ENCODE measurements around the gene IL3RA. TPM values are rescaled to one million over a fixed set of nuclear protein-coding genes. Genes with fewer than 3 reads are reported as not detected.
"Not testable (repeated sequence)": the region's sequence is repeated elsewhere in the genome, so short reads cannot be mapped to it uniquely, and the experiment has no call there.

The IL3RA gene
- total and polyA plus RNA-seq, 2 donors: 4.9 to 12.7 TPM

DNA sequence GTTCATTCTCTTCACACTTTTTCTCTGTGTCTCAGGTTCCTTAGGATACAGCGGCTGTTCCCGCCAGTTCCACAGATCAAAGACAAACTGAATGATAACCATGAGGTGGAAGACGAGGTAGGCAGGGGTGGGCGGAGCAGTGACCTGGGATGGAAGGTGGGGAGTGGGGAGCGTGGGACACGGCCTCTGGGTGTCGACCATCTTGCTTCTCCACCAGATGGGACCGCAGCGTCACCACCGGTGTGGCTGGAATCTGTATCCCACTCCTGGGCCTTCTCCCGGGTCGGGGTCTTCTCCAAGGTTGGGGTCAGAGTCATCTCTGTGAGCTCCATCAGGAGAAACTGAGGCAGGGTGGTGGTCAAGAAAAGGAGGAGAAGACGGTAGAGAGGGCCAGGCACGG is 31.2 kb upstream of the IL3RA start:
- H3K4me1 ChIP-seq (ENCODE audit: control insufficient read depth in 2 of 2, insufficient read depth in 2 of 2, low read length in 2 of 2): no peaks in the 10 kb centered on the region
- no peaks in the 10 kb centered on the region for H3K27me3 ChIP-seq (ENCODE audit: control insufficient read depth in 2 of 2, insufficient read depth in 1 of 2, low read length in 1 of 2)
- peaks cover 0 to 4% of the 10 kb centered on the region in 2 donors for H3K9me3 ChIP-seq (ENCODE audit: control insufficient read depth in 2 of 2, insufficient read depth in 1 of 2, low read length in 1 of 2)
- H3K36me3 ChIP-seq (ENCODE audit: control insufficient read depth in 2 of 2, insufficient read depth in 2 of 2, low read length in 1 of 2): no peaks in the 10 kb centered on the region
- WGBS: 97% methylated on average over 14 of the region's 14 CpGs
- no peak overlapping the region for H3K4me3 ChIP-seq (ENCODE audit: low read length in 2 of 2)
- no peak overlapping the region for H3K27ac ChIP-seq (ENCODE audit: low read depth in 1 of 2, low read length in 1 of 2)
- DNase-seq (ENCODE audit: low read depth in 6 of 9, low spot score in 9 of 9): no peak

DNA sequence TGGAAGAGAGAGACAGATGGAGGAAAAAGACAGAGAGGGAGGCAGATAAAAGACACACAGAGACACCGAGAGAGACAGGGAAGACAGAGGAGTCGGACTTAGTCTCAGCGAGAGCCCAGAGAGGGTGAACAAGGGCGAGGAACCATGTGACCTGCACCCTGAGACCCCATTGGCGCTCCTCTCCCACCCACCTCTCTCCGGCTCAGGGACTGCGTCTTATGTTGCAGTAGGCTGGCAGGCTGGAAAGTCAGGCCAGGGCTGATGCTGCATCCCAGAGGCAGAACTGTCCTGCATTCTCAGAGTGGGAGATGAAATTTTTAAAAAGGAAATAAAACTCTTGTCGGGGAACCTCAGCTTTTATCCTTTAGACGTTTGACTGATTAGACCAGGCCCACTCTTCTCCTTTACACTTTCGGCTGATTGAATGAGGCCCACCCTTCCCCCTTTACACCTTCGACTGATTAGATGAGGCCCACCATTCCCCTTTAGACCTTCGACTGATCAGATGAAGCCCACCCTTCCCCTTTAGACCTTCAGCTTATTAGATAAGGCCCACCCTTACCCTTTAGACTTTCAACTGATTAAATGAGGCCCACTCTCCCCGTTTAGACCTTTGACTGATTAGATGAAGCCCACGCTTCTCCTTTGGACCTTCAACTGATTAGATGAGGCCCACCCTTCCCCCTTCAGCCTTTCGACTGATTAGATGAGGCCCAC is 29.5 kb upstream of the IL3RA start:
- Histone ChIP-seq H3K27me3 (ENCODE audit: control insufficient read depth in 2 of 2, insufficient read depth in 1 of 2, low read length in 1 of 2) (no peaks in the 10 kb centered on the region), H3K4me1 (ENCODE audit: control insufficient read depth in 2 of 2, insufficient read depth in 2 of 2, low read length in 2 of 2) (no peaks in the 10 kb centered on the region), H3K27ac (ENCODE audit: low read depth in 1 of 2, low read length in 1 of 2) (no peak overlapping the region), H3K9me3 (ENCODE audit: control insufficient read depth in 2 of 2, insufficient read depth in 1 of 2, low read length in 1 of 2) (peaks cover 0 to 4% of the 10 kb centered on the region in 2 donors), H3K4me3 (ENCODE audit: low read length in 2 of 2) (no peak overlapping the region), H3K36me3 (ENCODE audit: control insufficient read depth in 2 of 2, insufficient read depth in 2 of 2, low read length in 1 of 2) (no peaks in the 10 kb centered on the region)
- peak in 1 of 9 donors; percentile 18 for DNase-seq (ENCODE audit: low read depth in 6 of 9, low spot score in 9 of 9)
- whole genome bisulfite sequencing: 98% methylated on average over 15 of the region's 15 CpGs

DNA sequence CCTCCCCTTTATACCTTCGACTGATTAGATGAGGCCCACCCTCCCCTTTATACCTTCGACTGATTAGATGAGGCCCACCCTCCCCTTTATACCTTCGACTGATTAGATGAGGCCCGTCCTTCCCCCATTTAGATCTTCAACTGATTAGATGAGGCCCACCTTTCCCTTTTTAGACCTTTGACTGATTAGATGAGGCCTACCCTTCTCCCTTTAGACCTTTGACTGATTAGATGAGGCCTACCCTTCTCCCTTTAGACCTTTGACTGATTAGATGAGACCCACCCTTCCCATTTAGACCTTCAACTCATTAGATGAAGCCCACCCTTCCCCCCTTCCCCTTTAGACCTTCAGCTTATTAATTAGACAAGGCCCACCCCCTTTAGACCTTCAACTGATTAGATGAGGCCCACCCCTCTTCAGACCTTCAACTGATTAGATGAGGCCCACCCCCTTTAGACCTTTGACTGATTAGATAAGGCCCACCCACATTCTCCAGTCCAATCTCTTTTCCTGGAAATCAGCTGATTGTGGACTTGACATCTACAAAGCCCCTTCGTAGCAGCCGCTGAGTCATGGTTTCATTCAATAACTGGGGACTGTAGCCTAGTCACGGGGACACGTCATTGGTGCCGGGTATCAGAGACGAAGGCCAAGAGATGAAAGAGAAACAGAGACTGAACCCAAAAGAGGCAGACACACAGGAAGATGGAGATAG is 28.8 kb upstream of the IL3RA start:
- Histone ChIP-seq H3K27me3 (ENCODE audit: control insufficient read depth in 2 of 2, insufficient read depth in 1 of 2, low read length in 1 of 2) (no peaks in the 10 kb centered on the region), H3K36me3 (ENCODE audit: control insufficient read depth in 2 of 2, insufficient read depth in 2 of 2, low read length in 1 of 2) (no peaks in the 10 kb centered on the region), H3K9me3 (ENCODE audit: control insufficient read depth in 2 of 2, insufficient read depth in 1 of 2, low read length in 1 of 2) (peaks cover 0 to 4% of the 10 kb centered on the region in 2 donors), H3K4me1 (ENCODE audit: control insufficient read depth in 2 of 2, insufficient read depth in 2 of 2, low read length in 2 of 2) (no peaks in the 10 kb centered on the region), H3K27ac (ENCODE audit: low read depth in 1 of 2, low read length in 1 of 2) (no peak overlapping the region), H3K4me3 (ENCODE audit: low read length in 2 of 2) (no peak overlapping the region)
- WGBS: 95% methylated on average over 10 of the region's 10 CpGs
- no peak for DNase-seq (ENCODE audit: low read depth in 6 of 9, low spot score in 9 of 9)

DNA sequence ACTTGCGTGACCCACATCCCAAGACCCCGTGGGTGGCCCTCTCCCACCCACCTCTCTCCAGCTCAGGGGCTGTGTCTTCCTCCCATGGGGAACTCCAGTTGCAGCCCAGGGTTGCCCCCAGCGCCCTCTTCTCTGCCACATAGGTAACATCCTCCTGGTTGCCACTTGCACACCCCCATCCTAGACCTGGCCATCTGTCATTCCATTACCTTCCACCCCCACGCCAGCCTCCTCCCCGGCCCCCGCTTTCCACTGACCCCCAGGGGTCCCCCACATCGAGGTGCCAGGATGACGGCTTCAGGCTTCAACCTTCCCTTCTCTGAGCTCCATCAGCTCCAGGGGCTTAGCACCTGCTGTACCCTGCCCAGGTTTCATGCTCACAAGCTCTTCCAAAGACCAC is 28.1 kb upstream of the IL3RA start:
- no peak for DNase-seq (ENCODE audit: low read depth in 6 of 9, low spot score in 9 of 9)
- H3K4me3 ChIP-seq (ENCODE audit: low read length in 2 of 2): no peak overlapping the region
- H3K27me3 ChIP-seq (ENCODE audit: control insufficient read depth in 2 of 2, insufficient read depth in 1 of 2, low read length in 1 of 2): no peaks in the 10 kb centered on the region
- H3K36me3 ChIP-seq (ENCODE audit: control insufficient read depth in 2 of 2, insufficient read depth in 2 of 2, low read length in 1 of 2): no peaks in the 10 kb centered on the region
- no peaks in the 10 kb centered on the region for H3K4me1 ChIP-seq (ENCODE audit: control insufficient read depth in 2 of 2, insufficient read depth in 2 of 2, low read length in 2 of 2)
- H3K9me3 ChIP-seq (ENCODE audit: control insufficient read depth in 2 of 2, insufficient read depth in 1 of 2, low read length in 1 of 2): peaks cover 0 to 4% of the 10 kb centered on the region in 2 donors
- WGBS: 97% methylated on average over 8 of the region's 8 CpGs
- H3K27ac ChIP-seq (ENCODE audit: low read depth in 1 of 2, low read length in 1 of 2): no peak overlapping the region

DNA sequence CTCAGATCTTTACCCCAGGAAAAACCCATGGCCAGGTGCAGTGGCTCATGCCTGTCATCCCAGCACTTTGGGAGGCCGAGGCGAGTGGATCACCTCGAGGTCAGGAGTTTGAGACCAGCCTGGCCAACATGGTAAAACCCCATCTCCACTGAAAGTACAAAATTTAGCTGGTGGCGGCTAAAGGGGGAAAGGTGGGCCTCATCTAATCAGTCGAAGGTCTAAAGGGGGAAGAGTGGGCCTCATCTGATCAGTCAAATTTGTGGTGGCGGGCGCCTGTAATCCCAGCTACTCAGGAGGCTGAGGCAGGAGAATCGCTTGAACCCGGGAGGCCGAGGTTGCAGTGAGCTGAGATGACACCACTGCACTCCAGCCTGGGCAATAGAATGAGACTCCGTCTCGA is 27.7 kb upstream of the IL3RA start:
- not testable (repeated sequence) for H3K4me3 ChIP-seq (ENCODE audit: low read length in 2 of 2); H3K27ac ChIP-seq (ENCODE audit: low read depth in 1 of 2, low read length in 1 of 2); H3K9me3 ChIP-seq (ENCODE audit: control insufficient read depth in 2 of 2, insufficient read depth in 1 of 2, low read length in 1 of 2); H3K36me3 ChIP-seq (ENCODE audit: control insufficient read depth in 2 of 2, insufficient read depth in 2 of 2, low read length in 1 of 2); DNase-seq (ENCODE audit: low read depth in 6 of 9, low spot score in 9 of 9); H3K4me1 ChIP-seq (ENCODE audit: control insufficient read depth in 2 of 2, insufficient read depth in 2 of 2, low read length in 2 of 2); H3K27me3 ChIP-seq (ENCODE audit: control insufficient read depth in 2 of 2, insufficient read depth in 1 of 2, low read length in 1 of 2)
- 93% methylated on average over 12 of the region's 12 CpGs for WGBS

DNA sequence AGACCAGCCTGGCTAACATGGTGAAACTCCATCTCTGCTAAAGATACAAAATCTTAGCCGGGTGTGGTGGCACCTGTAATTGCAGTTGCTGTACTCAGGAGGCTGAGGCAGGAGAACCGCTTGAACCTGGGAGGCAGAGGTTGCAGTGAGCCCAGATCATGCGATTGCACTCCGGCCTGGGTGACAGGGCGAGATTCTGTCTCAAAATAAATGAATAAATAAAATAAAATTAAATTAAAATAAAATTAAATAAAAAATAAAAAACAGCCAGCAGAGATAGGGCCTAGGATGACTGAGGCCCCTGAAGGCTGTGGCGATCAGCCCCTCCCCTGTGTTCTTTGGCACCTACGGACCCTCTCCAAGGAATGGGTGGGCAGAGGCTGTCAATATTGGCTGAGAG is 22.8 kb upstream of the IL3RA start:
- DNase-seq (ENCODE audit: low read depth in 6 of 9, low spot score in 9 of 9): no peak

DNA sequence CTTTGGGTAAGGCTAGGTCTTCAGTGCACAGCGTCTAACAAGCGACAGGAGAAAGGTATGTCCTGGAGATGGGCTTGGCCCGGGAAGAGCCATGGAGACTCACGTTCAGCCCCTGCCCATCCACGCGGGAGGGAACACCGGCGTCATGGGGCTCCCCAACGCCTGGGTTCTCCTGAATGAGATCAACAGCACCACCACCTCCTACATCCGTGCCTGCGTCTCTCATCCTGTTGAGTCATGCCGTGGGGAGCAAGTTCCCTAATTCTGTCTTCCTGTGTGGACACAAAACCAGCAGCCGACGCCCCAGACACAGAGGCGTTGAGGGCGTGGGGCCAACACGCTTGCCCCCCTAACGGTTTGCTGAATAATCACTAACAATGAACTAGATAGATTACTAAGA is 20.1 kb upstream of the IL3RA start:
- peak in 1 of 9 donors; percentile 21 for DNase-seq (ENCODE audit: low read depth in 6 of 9, low spot score in 9 of 9)
- Histone ChIP-seq H3K4me3 (ENCODE audit: low read length in 2 of 2) (no peak overlapping the region), H3K27ac (ENCODE audit: low read depth in 1 of 2, low read length in 1 of 2) (no peak overlapping the region)

More for the DNA sequence above, 22.8 kb upstream of the IL3RA start:
- Histone ChIP-seq H3K4me3 (ENCODE audit: low read length in 2 of 2) (no peak overlapping the region), H3K36me3 (ENCODE audit: control insufficient read depth in 2 of 2, insufficient read depth in 2 of 2, low read length in 1 of 2) (no peaks in the 10 kb centered on the region), H3K4me1 (ENCODE audit: control insufficient read depth in 2 of 2, insufficient read depth in 2 of 2, low read length in 2 of 2) (no peaks in the 10 kb centered on the region), H3K27me3 (ENCODE audit: control insufficient read depth in 2 of 2, insufficient read depth in 1 of 2, low read length in 1 of 2) (no peaks in the 10 kb centered on the region), H3K9me3 (ENCODE audit: control insufficient read depth in 2 of 2, insufficient read depth in 1 of 2, low read length in 1 of 2) (peaks cover 0 to 5% of the 10 kb centered on the region in 2 donors), H3K27ac (ENCODE audit: low read depth in 1 of 2, low read length in 1 of 2) (no peak overlapping the region)
- WGBS: 97% methylated on average over 7 of the region's 7 CpGs

DNA sequence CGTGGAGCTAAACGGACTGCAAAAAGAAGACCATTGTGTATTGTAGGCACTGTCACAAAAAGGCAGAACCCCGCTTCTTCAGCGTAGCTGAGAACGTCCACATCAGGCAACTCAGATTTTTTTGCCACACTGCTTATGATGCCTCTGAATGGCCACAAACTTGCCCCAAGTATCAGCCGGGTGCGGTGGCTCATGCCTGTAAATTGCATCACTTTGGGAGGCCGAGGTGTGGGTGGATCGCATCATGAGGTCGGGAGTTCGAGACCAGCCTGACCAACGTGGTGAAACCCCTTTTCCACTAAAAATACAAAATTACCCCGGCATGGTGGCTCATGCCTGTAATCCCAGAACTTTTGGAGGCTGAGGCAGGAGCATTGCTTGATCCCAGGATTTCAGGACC is 14.9 kb upstream of the IL3RA start:
- Histone ChIP-seq H3K4me1 (ENCODE audit: control insufficient read depth in 2 of 2, insufficient read depth in 2 of 2, low read length in 2 of 2) (no peaks in the 10 kb centered on the region), H3K4me3 (ENCODE audit: low read length in 2 of 2) (no peak overlapping the region), H3K9me3 (ENCODE audit: control insufficient read depth in 2 of 2, insufficient read depth in 1 of 2, low read length in 1 of 2) (no peaks in the 10 kb centered on the region), H3K27me3 (ENCODE audit: control insufficient read depth in 2 of 2, insufficient read depth in 1 of 2, low read length in 1 of 2) (no peaks in the 10 kb centered on the region), H3K36me3 (ENCODE audit: control insufficient read depth in 2 of 2, insufficient read depth in 2 of 2, low read length in 1 of 2) (no peaks in the 10 kb centered on the region), H3K27ac (ENCODE audit: low read depth in 1 of 2, low read length in 1 of 2) (no peak overlapping the region)
- DNase-seq (ENCODE audit: low read depth in 6 of 9, low spot score in 9 of 9): no peak
- 88% methylated on average over 13 of the region's 13 CpGs for WGBS

More for the DNA sequence above, 20.1 kb upstream of the IL3RA start:
- H3K9me3 ChIP-seq (ENCODE audit: control insufficient read depth in 2 of 2, insufficient read depth in 1 of 2, low read length in 1 of 2): peaks cover 0 to 5% of the 10 kb centered on the region in 2 donors
- H3K4me1 ChIP-seq (ENCODE audit: control insufficient read depth in 2 of 2, insufficient read depth in 2 of 2, low read length in 2 of 2): no peaks in the 10 kb centered on the region
- H3K36me3 ChIP-seq (ENCODE audit: control insufficient read depth in 2 of 2, insufficient read depth in 2 of 2, low read length in 1 of 2): no peaks in the 10 kb centered on the region
- no peaks in the 10 kb centered on the region for H3K27me3 ChIP-seq (ENCODE audit: control insufficient read depth in 2 of 2, insufficient read depth in 1 of 2, low read length in 1 of 2)
- 17% methylated on average over 18 of the region's 18 CpGs for WGBS

DNA sequence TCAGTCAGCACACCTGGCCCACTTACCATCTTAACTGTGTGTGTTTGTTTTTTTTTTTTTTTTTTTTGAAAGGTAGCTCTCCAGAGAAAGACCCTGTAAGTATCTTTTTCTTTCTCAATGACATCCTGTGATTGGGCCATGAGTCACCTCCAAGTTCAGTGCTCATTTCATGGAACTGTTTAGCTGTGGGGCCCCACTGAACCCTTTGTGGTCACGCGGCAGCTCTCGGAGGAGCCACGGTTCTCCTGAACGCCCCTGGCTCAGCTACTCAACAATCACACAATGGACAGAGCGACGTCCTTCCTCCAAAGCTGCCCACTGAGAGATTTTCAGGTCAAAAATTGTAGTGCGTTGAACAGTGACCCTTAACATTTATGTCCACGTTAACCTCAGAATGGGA is 14.2 kb upstream of the IL3RA start:
- no peaks in the 10 kb centered on the region for H3K4me1 ChIP-seq (ENCODE audit: control insufficient read depth in 2 of 2, insufficient read depth in 2 of 2, low read length in 2 of 2)
- H3K36me3 ChIP-seq (ENCODE audit: control insufficient read depth in 2 of 2, insufficient read depth in 2 of 2, low read length in 1 of 2): no peaks in the 10 kb centered on the region
- H3K27ac ChIP-seq (ENCODE audit: low read depth in 1 of 2, low read length in 1 of 2): no peak overlapping the region
- WGBS: 58% methylated on average over 9 of the region's 9 CpGs
- H3K27me3 ChIP-seq (ENCODE audit: control insufficient read depth in 2 of 2, insufficient read depth in 1 of 2, low read length in 1 of 2): no peaks in the 10 kb centered on the region
- no peaks in the 10 kb centered on the region for H3K9me3 ChIP-seq (ENCODE audit: control insufficient read depth in 2 of 2, insufficient read depth in 1 of 2, low read length in 1 of 2)
- no peak for DNase-seq (ENCODE audit: low read depth in 6 of 9, low spot score in 9 of 9)
- H3K4me3 ChIP-seq (ENCODE audit: low read length in 2 of 2): no peak overlapping the region
